ENCODE measurements around the gene PML. TPM values are rescaled to one million over a fixed set of nuclear protein-coding genes. Genes with fewer than 3 reads are reported as not detected.
"Not testable (repeated sequence)": the region's sequence is repeated elsewhere in the genome, so short reads cannot be mapped to it uniquely, and the experiment has no call there.

Gene PML
- total RNA-seq, 1 donor from 2014 or later, result 89.5 TPM

DNA sequence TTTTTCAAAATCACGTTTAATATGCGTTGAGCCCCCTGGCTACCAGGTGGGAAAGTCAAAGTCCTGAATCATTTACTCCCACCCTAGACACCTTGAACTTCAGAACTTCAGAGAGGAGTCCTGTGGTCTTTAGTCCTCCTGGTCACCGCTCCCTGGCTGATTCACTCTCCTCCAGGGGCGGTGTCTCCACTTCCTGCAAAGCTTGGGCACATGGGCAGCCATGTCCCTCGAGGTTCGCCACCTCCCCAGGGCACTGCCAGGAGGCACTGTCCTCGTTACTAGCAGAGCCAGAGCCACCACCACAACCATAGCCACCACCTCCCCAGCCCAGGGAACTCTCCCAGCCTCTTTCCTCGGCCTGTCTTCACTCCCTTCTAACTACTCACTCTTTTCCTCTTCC, 37.2 kb upstream of the PML start:
- intact Hi-C loops (cut with micrococcal nuclease), result no loop called here

DNA sequence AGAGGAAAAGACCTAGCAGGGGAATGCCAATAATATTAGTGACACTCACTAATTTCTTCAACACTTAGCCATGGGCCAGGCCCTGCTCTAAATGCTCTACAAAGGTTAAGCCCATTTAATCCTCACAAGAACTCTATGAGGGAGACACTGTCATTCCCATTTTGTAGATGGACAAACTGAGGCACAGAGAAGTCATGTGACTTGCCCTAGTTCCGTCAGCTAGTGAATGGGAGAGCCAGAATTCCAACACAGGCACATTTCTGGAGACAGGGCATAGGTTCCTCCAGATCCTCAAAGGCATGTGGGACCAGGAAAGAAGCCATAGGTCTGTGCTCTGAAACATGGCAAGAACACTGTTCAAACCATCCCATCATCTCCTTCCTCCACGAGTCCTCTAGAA, 36.7 kb upstream of the PML start:
- intact Hi-C loops (cut with micrococcal nuclease), result no loop called here

- intact Hi-C loops (cut with micrococcal nuclease), result no loop called here
Observed at GRCh38 chr15:73959012-73959581, 35.4 kb upstream of the PML start.

GRCh38 chr15:73959801-73960200, 34.7 kb upstream of the PML start:
- intact Hi-C loops (cut with micrococcal nuclease), result loop anchor here (10.0 kb wide), 1 partner anchor 85 kb away; the partner anchor contains the start of gene TBC1D21

DNA sequence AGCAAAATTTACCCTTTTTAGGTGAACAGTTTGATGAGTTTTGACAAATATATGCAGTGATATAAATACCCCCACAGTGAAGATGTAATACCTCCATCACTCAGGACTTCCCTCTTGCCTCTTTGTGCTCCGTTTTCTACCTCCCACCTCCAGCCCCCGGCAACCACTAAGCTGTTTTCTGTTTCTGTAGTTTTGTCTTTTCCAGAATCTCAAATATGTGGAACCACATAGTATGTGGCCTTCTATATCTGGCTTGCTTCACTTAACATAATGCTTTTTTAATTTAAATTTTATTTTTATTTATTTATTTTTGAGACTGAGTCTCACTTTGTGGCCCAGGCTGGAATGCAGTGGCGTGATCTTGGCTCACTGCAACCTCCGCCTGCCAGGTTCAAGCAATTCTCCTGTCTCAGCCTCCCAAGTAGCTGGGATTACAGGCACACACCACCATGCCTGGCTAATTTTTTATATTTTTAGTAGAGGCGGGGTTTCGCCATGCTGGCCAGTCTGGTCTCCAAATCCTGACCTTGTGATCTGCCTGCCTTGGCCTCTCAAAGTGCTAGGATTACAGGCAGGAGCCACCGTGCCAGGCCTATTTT, 33.9 kb upstream of the PML start:
- intact Hi-C loops (cut with micrococcal nuclease), result loop anchor here (10.0 kb wide), 1 partner anchor 86 kb away; the partner anchor contains the start of gene TBC1D21

DNA sequence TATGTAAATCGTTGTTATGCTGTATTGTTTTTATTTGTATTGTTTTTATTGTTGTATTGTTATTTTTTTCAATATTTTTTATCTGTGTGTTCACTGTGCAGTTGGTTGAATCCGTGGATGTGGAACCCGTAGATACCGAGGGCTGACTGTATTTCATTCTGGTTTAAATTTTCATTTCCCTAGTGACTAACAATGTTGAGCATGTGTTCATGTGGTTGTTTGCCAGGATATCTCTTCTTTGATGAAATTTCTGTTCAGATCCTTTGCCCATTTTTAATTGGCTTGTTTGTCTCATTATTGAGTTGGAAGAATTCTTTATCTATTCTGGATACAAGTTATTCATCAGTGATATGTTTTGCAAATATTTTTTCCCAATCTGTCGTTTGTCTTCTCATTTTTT, 32.1 kb upstream of the PML start:
- intact Hi-C loops (cut with micrococcal nuclease), result loop anchor here (10.0 kb wide), 1 partner anchor 88 kb away; the partner anchor contains the start of gene TBC1D21

- intact Hi-C loops (cut with micrococcal nuclease), result loop anchor here (1.0 to 10.0 kb wide), 3 partner anchors 13 to 90 kb away; partner anchors contain the start of genes PML and TBC1D21
Observed at GRCh38 chr15:73964736-73965093, 29.8 kb upstream of the PML start.

DNA sequence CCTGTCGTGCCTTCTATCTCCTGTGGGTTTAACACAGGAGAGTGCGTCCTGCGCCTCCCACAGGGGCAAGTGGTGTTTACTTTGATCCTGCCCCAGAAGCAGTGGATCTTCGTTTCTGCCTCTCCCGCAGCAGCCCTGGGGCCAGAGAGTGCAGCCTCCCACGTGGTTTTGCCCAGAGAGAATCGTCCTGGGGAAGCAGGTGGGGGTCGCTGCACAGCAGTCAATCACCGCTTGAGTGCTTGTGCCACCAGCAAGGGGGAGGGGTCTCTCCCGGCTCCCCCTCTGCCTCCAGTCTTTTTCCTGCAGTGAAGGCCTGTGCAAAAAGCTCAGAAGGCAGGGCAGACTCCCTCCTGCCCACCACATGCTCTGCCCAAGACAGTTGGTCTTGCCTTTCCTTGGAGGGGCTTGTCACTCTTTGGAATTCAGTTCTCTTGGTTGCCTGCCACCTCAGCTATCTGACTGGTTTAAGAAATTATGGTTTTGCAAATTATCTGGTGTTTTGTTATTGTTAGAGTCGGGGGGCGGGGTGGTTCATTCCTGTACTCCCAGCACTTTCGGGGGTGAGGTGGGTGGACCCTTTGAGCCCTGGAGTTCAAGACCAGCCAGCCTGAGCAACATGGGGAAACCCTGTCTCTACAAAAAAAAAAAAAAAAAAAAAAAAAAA, 29.3 kb upstream of the PML start:
- intact Hi-C loops (cut with micrococcal nuclease), result loop anchor here (2.0 to 10.0 kb wide), 2 partner anchors 30 to 90 kb away; partner anchors contain the start of genes PML and TBC1D21

- intact Hi-C loops (cut with micrococcal nuclease), result loop anchor here (2.0 to 10.0 kb wide), 2 partner anchors 29 to 91 kb away; partner anchors contain the start of genes PML and TBC1D21
Observed at GRCh38 chr15:73965758-73966113, 28.8 kb upstream of the PML start.

DNA sequence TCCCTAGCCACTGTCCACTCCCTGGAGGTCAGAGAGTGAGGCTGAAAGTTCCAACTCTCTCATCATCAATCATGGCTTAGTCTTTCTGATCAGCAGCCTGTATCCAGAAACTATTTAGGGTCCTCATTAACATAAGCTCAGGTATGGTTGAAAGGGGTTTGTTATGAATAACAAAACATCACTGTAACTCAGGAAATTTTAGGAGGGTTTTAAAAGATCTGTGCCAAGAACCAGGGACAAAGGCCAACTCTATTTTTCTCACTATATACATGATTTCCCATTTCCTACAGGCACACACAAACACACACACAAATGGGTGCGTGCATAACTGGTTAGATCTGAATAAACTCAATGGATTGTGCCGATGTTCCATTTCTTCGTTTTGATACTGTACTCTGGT, 26.1 kb upstream of the PML start:
- intact Hi-C loops (cut with micrococcal nuclease), result loop anchor here (10.0 kb wide), 1 partner anchor 94 kb away; the partner anchor contains the start of gene TBC1D21

- intact Hi-C loops (cut with micrococcal nuclease), result loop anchor here (10.0 kb wide), 1 partner anchor 94 kb away; the partner anchor contains the start of gene TBC1D21
Observed at GRCh38 chr15:73969151-73969759, 25.3 kb upstream of the PML start.

GRCh38 chr15:73972984-73973682, 21.4 kb upstream of the PML start:
- intact Hi-C loops (cut with micrococcal nuclease), result loop anchor here (2.0 to 5.0 kb wide), 4 partner anchors 20 to 349 kb away; partner anchors contain the start of genes ISLR2 and STOML1

DNA sequence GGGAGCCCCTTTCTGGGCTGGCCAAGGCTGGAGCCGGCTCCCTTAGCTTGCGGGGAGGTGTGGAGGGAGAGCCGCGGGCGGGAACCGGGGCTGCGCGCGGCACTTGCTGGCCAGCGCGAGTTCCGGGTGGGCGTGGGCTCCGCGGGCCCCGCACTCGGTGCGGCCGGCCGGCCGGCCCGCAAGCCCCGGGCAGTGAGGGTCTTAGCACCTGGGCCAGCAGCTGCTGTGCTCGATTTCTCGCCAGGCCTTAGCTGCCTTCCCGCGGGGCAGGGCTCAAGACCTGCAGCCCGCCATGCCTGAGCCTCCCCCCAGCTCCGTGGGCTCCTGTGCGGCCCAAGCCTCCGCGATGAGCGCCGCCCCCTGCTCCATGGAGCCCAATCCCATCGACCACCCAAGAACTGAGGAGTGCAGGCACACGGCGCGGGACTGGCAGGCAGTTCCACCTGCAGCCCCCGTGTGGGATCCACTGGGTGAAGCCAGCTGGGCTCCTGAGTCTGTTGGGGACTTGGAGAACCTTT, 20.8 kb upstream of the PML start:
- intact Hi-C loops (cut with micrococcal nuclease), result loop anchor here (2.0 to 5.0 kb wide), 4 partner anchors 19 to 349 kb away; partner anchors contain the start of genes ISLR2 and STOML1

GRCh38 chr15:73975440-73976125, 18.9 kb upstream of the PML start:
- intact Hi-C loops (cut with micrococcal nuclease), result not testable (repeated sequence)

- intact Hi-C loops (cut with micrococcal nuclease), result no loop called here
Observed at GRCh38 chr15:73978896-73979295, 15.6 kb upstream of the PML start.

- intact Hi-C loops (cut with micrococcal nuclease), result no loop called here
Observed at GRCh38 chr15:73979636-73980035, 14.9 kb upstream of the PML start.

GRCh38 chr15:73981761-73982221, 12.7 kb upstream of the PML start:
- intact Hi-C loops (cut with micrococcal nuclease), result no loop called here

- intact Hi-C loops (cut with micrococcal nuclease), result no loop called here
Observed at GRCh38 chr15:73982222-73982962, 12.1 kb upstream of the PML start.

- intact Hi-C loops (cut with micrococcal nuclease), result no loop called here
Observed at GRCh38 chr15:73983211-73983727, 11.2 kb upstream of the PML start.
